ENCODE data around the gene STAM2. TPM values are rescaled to one million over a fixed set of nuclear protein-coding genes. Genes with fewer than 3 reads are reported as not detected.
A peak's percentile ranks its signal among the peaks of the same experiment; 100 is the strongest.
"Not testable (repeated sequence)": the region's sequence is repeated elsewhere in the genome, so short reads cannot be mapped to it uniquely, and the experiment has no call there.

The STAM2 gene
- total RNA-seq, 1 experiment from 2014 or later = 16.0 TPM

DNA sequence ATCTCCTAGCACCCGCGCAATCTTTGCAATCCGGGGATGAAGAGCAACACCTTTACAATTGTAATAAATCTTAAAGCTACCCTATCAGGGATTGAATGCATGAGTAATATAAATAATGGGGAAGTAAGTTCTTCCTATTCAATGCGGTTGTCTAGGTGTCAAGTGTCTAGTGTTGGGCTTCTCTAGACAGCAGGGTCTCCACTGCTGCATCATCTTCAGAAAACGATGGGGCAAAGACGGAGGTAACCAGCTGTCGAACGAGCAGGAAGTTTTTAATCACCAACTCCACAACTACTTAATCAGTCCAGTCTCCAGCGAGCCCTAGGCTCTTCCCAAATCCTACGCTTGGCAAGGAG lies 573 bp downstream of the STAM2 start:
- BruUV-seq (replicated peaks) = TSS peak; percentile 49
- H3K36me3 ChIP-seq (ENCODE audit: low read depth) = no peaks in the 10 kb centered on the region
- peak overlapping the region; percentile 88 for H3K4me2 ChIP-seq
- intact Hi-C loops (cut with micrococcal nuclease; ENCODE audit: unreplicated experiment) = loop anchor here (1.0 kb wide), 2 partner anchors 138 to 542 kb away; partner anchors contain the start of gene PRPF40A
- H3K9me2 ChIP-seq (ENCODE audit: insufficient read depth) = no peaks in the 10 kb centered on the region
- H4K20me1 ChIP-seq (ENCODE audit: insufficient read depth) = no peaks in the 10 kb centered on the region
- peaks cover 45% of the 10 kb centered on the region for H3K79me2 ChIP-seq (ENCODE audit: low read depth)
- no peaks in the 10 kb centered on the region for H3F3A ChIP-seq (ENCODE audit: insufficient read depth, low read depth)
- DNase-seq = peak in 1 of 2 experiments; percentile 36
- no peaks in the 10 kb centered on the region for H3K9me3 ChIP-seq (ENCODE audit: insufficient read depth, low read depth)
- no peak for TF ChIP-seq EZH2 (IDR thresholded peaks at IDR 0.05; ENCODE audit: low read depth)
- TF ChIP-seq, protein P1, sequence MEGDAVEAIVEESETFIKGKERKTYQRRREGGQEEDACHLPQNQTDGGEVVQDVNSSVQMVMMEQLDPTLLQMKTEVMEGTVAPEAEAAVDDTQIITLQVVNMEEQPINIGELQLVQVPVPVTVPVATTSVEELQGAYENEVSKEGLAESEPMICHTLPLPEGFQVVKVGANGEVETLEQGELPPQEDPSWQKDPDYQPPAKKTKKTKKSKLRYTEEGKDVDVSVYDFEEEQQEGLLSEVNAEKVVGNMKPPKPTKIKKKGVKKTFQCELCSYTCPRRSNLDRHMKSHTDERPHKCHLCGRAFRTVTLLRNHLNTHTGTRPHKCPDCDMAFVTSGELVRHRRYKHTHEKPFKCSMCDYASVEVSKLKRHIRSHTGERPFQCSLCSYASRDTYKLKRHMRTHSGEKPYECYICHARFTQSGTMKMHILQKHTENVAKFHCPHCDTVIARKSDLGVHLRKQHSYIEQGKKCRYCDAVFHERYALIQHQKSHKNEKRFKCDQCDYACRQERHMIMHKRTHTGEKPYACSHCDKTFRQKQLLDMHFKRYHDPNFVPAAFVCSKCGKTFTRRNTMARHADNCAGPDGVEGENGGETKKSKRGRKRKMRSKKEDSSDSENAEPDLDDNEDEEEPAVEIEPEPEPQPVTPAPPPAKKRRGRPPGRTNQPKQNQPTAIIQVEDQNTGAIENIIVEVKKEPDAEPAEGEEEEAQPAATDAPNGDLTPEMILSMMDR (conservative IDR thresholded peaks at IDR 0.05) = no peak
- POLR2A ChIA-PET (ENCODE audit: unreplicated experiment) = no interaction called here
- peak overlapping the region; percentile 83 for H3K4me3 ChIP-seq
- H2AFZ ChIP-seq = peak overlapping the region; percentile 95
- H3K27ac ChIP-seq = peak overlapping the region; percentile 84
- peaks cover 22% of the 10 kb centered on the region for H3K4me1 ChIP-seq (replicated peaks; ENCODE audit: insufficient read depth)
- H3K27me3 ChIP-seq (ENCODE audit: insufficient read depth, low read depth) = no peaks in the 10 kb centered on the region
- CTCF ChIA-PET = no interaction called here

DNA sequence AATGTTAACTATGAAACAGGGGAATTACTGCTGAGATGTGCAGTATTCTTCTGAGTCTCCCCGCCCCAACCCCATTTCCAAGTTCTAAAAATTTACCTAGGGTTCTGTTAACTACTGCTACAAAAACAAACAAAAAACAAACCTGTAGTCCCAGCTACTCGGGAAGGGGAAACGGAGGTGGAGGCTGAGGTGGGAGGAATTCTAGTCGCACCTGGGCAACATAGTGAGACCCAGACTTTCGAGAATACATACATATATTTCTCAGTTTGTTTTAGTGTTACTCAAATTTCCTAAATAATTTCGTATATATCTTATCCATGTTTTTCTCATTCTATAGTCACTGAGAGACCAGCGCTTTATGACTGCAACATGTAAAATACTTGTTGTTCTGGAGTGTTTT lies 989 bp downstream of the STAM2 start:
- no peaks in the 10 kb centered on the region for H3F3A ChIP-seq (ENCODE audit: insufficient read depth, low read depth)
- peak overlapping the region; percentile 88 for H3K4me2 ChIP-seq
- peak overlapping the region; percentile 84; the same call in 1 of the 2 replicates for H3K27ac ChIP-seq
- peak overlapping the region; percentile 83 for H3K4me3 ChIP-seq
- no peaks in the 10 kb centered on the region for H4K20me1 ChIP-seq (ENCODE audit: insufficient read depth)
- POLR2A ChIA-PET (ENCODE audit: unreplicated experiment) = no interaction called here
- intact Hi-C loops (cut with micrococcal nuclease; ENCODE audit: unreplicated experiment) = no loop called here
- no peak for TF ChIP-seq EZH2 (IDR thresholded peaks at IDR 0.05; ENCODE audit: low read depth)
- TF ChIP-seq, protein P1 (conservative IDR thresholded peaks at IDR 0.05) = no peak
- no peaks in the 10 kb centered on the region for H3K9me3 ChIP-seq (ENCODE audit: insufficient read depth, low read depth)
- peaks cover 47% of the 10 kb centered on the region for H3K79me2 ChIP-seq (ENCODE audit: low read depth)
- peak overlapping the region; percentile 95 for H2AFZ ChIP-seq
- no peak for DNase-seq
- H3K9me2 ChIP-seq (ENCODE audit: insufficient read depth) = no peaks in the 10 kb centered on the region
- H3K36me3 ChIP-seq (ENCODE audit: low read depth) = no peaks in the 10 kb centered on the region
- no peaks in the 10 kb centered on the region for H3K27me3 ChIP-seq (ENCODE audit: insufficient read depth, low read depth)
- peaks cover 22% of the 10 kb centered on the region for H3K4me1 ChIP-seq (replicated peaks; ENCODE audit: insufficient read depth)
- CTCF ChIA-PET = no interaction called here
- BruUV-seq (replicated peaks) = no TSS peak

DNA sequence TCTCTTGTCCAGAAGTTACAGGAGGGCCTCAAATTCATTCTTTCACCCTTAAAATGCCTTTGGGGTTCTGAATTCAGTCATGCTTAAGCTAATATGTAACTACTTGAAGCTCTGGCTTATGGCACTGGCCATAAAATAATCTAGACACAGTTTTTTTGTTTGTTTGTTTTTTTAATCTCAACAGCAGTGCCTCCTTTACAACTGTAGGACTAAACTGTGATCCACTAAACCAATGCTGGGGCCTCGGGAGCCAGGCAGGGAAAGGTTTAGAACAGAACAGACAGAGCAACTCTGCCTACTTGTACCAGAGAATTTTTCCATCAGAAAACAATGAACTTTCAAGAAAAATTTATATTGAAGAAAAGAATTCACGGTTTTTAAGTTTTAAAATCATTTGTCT lies 1.7 kb downstream of the STAM2 start:
- Histone ChIP-seq H3K4me2 (peak overlapping the region; percentile 88), H3K4me1 (replicated peaks; ENCODE audit: insufficient read depth) (peaks cover 22% of the 10 kb centered on the region), H3K36me3 (ENCODE audit: low read depth) (no peaks in the 10 kb centered on the region), H3K27ac (no peak overlapping the region), H3F3A (ENCODE audit: insufficient read depth, low read depth) (no peaks in the 10 kb centered on the region), H3K27me3 (ENCODE audit: insufficient read depth, low read depth) (no peaks in the 10 kb centered on the region), H3K4me3 (no peak overlapping the region), H3K9me3 (ENCODE audit: insufficient read depth, low read depth) (no peaks in the 10 kb centered on the region), H4K20me1 (ENCODE audit: insufficient read depth) (no peaks in the 10 kb centered on the region), H2AFZ (no peak overlapping the region), H3K79me2 (ENCODE audit: low read depth) (peaks cover 53% of the 10 kb centered on the region), H3K9me2 (ENCODE audit: insufficient read depth) (no peaks in the 10 kb centered on the region)
- CTCF ChIA-PET = no interaction called here
- DNase-seq = no peak
- intact Hi-C loops (cut with micrococcal nuclease; ENCODE audit: unreplicated experiment) = no loop called here
- POLR2A ChIA-PET (ENCODE audit: unreplicated experiment) = no interaction called here
- no peak for TF ChIP-seq EZH2 (IDR thresholded peaks at IDR 0.05; ENCODE audit: low read depth)
- TF ChIP-seq, protein P1 (conservative IDR thresholded peaks at IDR 0.05) = no peak
- BruUV-seq (replicated peaks) = no TSS peak

DNA sequence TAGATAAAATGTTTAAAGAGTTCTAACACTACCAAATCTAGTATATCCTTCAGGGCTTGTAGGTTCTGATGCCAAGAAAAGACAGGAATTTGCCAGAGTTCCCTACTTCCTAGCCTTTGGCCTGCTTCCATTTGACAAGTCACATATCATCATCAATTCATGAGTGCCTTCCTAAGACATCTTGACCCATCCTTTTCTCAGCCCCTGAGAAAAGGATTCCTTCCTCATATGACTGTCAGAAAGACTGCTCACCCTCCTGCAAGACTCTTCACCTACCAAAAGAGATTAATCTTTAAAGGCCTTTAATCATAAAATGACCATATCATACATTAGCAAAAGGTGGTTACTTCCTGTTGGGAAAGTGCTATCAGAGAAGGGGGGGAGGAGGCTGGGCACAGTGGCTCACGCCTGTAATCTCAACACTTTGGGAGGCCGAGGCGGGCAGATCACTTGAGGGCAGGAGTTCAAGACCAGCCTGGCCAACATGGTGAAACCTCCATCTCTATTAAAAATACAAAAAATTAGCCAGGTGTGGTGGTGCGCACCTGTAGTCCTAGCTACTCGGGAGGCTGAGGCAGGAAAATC lies 3.3 kb downstream of the STAM2 start:
- H2AFZ ChIP-seq; H3F3A ChIP-seq (ENCODE audit: insufficient read depth, low read depth); H3K36me3 ChIP-seq (ENCODE audit: low read depth); H3K27ac ChIP-seq; H3K9me2 ChIP-seq (ENCODE audit: insufficient read depth); DNase-seq; POLR2A ChIA-PET (ENCODE audit: unreplicated experiment); BruUV-seq (replicated peaks); CTCF ChIA-PET; H3K4me2 ChIP-seq; H3K4me3 ChIP-seq; H3K9me3 ChIP-seq (ENCODE audit: insufficient read depth, low read depth); H4K20me1 ChIP-seq (ENCODE audit: insufficient read depth); intact Hi-C loops (cut with micrococcal nuclease; ENCODE audit: unreplicated experiment); H3K27me3 ChIP-seq (ENCODE audit: insufficient read depth, low read depth): not testable (repeated sequence)
- peaks cover 54% of the 10 kb centered on the region for H3K79me2 ChIP-seq (ENCODE audit: low read depth)
- H3K4me1 ChIP-seq (replicated peaks; ENCODE audit: insufficient read depth) = peaks cover 22% of the 10 kb centered on the region
